NK-92 (cell line): Measurements from ENCODE around the gene KAZN.

Source experiments
- DNase-seq: peaks from one replicate; lab custom pipeline; 2025; ENCODE audit not compliant: unreplicated experiment; lab: John Stamatoyannopoulos, UW

Gene KAZN

GRCh38 chr1:14739082-14739832 is 140.8 kb downstream of the KAZN start:
- DNase-seq = no peak

GRCh38 chr1:14740016-14740415 is 141.5 kb downstream of the KAZN start:
- DNase-seq = no peak

- no peak for DNase-seq
These were observed 142.6 kb downstream of the KAZN start for GRCh38 chr1:14741082-14741481.

- DNase-seq = no peak
These were observed 143.0 kb downstream of the KAZN start for GRCh38 chr1:14741532-14741931.

- no peak for DNase-seq
These were observed 143.9 kb downstream of the KAZN start for GRCh38 chr1:14742181-14742980.

GRCh38 chr1:14743368-14743767 is 144.9 kb downstream of the KAZN start:
- DNase-seq = no peak

GRCh38 chr1:14745001-14745720 is 146.7 kb downstream of the KAZN start:
- no peak for DNase-seq

DNA sequence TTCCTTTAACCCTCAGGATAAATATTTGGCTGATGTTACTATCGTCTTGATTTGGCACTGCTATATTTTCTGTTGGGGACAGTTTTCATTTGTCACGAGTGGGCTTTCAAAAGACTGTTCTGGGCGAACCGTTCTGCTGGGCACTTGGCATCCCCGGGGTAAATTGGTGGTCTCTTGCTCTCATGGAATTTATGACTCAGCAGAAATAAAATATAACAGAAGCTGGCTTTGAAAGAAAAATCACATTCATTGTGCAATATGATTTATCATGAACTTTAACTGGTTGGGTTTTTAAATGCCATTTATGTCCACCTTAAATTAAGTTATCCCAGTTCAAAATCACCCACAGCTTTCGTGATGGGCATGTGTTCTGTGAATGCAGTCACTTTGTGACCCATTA is 147.3 kb downstream of the KAZN start:
- no peak for DNase-seq

- no peak for DNase-seq
These were observed 147.9 kb downstream of the KAZN start for GRCh38 chr1:14746393-14746792.

DNA sequence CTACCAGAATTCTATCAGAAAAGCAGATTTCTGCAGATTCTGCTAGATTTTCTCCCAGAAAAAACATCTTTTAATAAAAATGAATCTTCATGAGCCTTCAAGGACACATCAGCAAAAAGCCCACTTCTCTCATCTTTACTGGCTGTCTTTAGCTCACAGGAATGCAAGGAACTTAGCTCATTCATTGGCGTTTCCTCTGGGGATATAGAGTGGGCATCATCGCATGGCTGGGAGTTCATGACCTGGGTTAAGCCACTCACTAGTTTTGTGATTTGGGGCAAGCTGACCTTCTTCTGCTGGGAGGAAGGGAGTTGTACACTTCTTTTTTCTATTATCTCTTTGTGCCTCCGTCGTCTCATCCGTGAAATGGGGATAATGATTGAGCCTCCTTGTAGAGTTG is 149.7 kb downstream of the KAZN start:
- DNase-seq = no peak

GRCh38 chr1:14748977-14749376 is 150.5 kb downstream of the KAZN start:
- DNase-seq = no peak

DNA sequence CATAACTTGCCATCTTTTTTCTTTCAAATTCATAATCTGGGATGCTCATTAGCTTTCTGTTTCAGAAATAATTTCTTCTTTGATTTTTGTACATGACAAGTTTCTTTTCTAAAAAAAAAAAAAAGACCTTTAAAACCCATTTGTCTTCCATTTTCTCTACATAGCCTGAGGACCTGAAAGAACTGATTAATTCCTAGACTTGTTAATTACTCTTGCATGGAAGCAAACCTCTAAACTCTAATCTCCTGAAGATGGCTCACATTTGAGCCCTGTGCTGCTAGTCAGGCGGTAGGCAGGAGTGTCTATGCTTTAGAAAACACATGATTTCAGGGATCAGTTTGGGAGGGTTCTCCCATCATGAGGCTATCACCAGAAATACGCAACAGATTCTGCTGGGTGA is 152.0 kb downstream of the KAZN start:
- no peak for DNase-seq

GRCh38 chr1:14755518-14756252 is 157.2 kb downstream of the KAZN start:
- no peak for DNase-seq

DNA sequence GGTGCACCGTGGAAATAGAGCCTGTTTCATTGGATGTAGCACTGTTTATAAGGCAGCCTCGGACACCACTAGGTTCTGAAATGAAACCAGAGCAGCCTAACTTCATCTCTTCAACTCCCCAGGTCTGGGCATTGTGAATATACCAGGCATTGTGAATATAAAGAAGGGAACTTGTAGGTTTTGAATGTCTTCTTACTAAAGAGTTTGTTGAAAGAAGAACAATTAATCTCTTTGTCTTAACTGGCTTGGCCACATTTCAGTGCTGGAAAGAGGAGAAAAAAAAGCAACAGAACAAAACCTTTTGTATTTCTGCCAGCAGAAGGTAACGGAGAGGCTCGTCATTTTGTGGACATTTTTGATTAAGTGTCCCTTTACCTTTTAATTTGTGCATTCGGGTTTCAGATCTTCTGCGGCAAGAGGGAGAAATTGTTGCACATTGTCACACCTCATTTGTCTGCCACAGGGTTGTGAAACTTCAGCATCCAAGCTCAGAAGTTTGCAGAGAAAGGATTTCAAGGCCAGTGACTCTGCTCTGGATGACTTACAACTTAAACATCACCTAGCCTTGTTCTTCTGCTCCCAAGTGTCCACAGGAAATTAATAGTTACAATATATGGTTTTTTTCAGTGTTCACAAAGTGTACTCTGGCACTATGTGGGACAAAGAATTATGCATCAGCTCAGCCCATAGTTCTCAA is 158.3 kb downstream of the KAZN start:
- no peak for DNase-seq

DNA sequence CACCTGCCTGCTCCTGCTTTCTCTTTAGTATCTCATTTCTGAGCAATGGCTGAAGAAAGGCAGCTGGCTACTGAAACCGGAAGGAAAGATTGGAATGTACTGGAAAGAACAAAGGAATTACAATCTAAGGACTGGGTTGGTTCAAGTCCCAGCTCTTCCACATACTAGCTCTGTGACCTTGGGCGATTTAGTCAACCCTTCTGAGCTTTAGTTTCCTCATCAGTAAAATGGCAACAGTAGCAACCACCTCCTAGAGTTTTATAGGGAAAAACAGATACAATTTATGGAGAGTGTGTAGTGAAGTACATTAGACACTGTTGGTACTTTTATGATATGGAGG is 158.8 kb downstream of the KAZN start:
- no peak for DNase-seq

DNA sequence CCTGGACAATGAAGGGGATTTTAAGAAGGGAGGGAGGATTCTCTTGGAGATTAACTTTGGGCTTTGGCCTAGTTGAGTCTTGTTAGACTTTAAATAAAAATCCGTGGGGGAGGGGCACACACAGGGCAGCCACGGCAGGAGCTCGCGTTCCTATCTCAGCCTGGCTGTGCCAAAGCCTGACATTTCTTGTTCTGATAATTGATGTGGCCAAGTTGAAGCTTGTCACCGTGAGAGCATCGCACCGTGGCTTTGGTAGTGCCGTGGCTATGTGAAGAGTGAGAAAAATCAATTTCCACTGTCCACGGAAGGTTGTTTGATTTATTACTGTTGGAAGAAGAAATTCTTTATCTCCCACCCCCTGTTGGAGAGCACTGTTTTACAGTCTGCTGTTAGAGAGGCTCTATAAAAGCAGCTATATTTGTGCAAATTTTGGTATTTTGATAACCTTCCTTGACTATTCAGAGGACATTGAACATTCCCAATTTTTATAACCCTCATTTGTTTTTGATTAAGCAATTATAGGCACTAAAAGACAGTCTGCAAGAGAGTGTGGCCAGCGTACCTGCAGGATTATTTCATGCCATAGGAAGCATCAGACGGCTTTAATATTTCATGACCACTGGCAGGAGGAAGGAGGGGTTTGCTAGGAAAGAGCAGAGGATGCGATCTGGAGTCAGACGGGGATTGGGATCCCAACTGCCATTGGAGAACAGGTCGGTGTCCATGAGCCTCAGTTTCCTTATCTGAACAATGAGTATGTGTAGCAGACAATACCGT is 160.7 kb downstream of the KAZN start:
- DNase-seq = no peak

GRCh38 chr1:14759843-14760242 is 161.4 kb downstream of the KAZN start:
- DNase-seq = no peak

- DNase-seq = no peak
These were observed 162.3 kb downstream of the KAZN start for GRCh38 chr1:14760780-14761179.

- no peak for DNase-seq
These were observed 163.0 kb downstream of the KAZN start for GRCh38 chr1:14761291-14762153.
